Stimulated activated CD4-positive, alpha-beta T cell treated with anti-CD3 and anti-CD28 coated beads, TNF-alpha, amount 100 ng/mL, for 4 hours (primary cell): ENCODE results near the gene AKR1C3.
"Not testable (repeated sequence)": the region's sequence is repeated elsewhere in the genome, so short reads cannot be mapped to it uniquely, and the experiment has no call there.

Source experiments
- DNase-seq, 3 experiments: peaks; one replicate each; pipeline ENCODE4 v3.0.0-alpha.2; 2020; ENCODE audit warnings: low read depth in 3 of 3

Gene AKR1C3

DNA sequence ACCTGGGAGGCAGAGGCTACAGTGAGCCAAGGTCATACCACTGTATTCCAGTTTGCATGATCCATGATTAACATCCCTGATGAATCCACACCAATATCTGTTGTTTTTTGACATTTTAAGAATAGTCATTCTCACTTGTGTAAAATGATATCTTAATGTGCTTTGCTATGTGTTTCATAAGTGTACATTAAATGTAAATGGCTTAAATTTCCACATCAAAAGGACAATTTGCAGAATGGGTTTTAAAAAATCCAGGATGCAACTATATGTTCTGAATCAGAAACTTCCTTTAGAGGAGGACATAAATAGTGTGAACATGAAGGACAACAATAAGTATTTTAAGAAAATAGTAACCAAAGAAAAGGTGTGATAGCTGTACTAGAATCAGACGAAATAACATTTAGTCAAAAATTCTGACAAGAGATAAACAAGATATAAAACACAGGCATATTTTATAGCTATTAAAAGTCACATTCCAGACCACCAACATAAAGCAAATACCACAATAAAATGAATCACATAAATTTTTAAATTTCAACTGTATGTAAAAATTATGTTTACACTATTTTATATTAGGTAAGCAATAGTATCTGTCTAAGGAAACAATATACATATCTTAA lies 42.4 kb downstream of the AKR1C3 start:
- no peak for DNase-seq

DNA sequence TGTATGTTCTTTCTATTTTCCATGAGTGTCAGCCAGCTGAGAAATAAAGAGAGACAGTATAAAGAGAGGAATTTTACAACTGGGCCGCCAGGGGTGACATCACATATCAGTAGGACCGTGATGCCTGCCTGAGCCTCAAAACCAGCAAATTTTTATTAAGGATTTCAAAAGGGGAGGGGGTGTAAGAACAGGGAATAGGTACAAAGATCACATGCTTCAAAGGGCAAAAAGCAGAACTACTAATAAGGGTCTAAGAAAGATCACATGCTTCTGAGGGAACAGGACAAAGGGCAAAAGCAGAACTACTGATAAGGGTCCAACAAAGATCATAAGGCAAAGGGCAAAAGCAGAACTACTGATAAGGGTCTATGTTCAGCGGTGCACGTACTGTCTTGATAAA lies 43.5 kb downstream of the AKR1C3 start:
- DNase-seq, result not testable (repeated sequence)

DNA sequence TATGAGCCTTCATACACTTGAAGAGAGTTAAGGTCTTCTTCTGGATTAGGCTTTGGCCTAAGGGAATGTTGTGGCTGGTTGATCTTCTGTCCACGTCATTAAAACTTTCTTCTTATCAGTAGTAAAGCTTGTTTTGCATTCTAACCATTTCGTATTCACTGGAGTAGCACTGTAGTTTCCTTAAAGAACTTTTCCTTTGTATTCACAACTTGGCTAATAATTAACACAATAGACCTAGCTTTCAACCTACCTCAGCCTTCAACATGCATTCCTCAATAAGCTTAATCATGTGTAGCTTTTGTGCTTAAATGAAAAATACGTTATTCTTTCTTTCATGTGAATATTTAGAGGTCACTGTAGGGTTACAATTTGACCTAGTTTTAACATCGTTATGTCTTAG lies 48.0 kb downstream of the AKR1C3 start:
- no peak for DNase-seq

DNA sequence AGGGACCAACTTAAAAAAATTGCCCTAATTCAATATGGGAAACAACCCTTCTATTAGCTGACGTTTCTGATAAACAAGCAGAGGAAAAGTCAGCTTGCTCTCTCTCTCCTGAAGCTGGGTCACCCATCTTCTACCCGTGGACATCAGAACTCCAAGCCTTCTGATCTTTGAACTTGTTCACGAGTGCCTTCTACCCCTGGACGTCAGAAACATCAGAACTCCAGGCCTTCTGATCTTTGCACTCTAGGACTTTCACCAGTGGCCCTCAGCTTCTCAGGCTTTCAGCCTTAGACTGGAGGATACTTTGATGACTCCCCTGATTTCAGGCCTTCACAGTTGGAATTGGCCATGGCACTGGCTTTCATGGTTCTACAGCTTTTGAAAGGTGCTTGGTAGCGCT lies 48.9 kb downstream of the AKR1C3 start:
- DNase-seq, result no peak

DNA sequence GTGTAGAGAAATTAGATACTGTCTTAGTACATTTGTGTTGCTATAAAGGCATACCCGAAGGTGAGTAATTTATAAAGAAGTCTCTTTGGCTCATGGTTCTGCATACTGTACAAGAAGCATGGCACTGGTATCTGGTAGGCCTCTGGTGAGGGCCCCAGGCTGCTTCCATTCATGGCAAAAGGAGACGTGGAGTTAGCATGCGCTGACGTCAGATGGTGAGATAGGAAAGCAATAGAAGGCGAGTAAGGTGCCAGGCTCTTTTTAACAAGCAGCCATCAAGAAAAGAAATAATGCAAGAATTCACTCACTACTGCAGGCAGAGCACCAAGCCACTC lies 52.7 kb downstream of the AKR1C3 start:
- no peak for DNase-seq

DNA sequence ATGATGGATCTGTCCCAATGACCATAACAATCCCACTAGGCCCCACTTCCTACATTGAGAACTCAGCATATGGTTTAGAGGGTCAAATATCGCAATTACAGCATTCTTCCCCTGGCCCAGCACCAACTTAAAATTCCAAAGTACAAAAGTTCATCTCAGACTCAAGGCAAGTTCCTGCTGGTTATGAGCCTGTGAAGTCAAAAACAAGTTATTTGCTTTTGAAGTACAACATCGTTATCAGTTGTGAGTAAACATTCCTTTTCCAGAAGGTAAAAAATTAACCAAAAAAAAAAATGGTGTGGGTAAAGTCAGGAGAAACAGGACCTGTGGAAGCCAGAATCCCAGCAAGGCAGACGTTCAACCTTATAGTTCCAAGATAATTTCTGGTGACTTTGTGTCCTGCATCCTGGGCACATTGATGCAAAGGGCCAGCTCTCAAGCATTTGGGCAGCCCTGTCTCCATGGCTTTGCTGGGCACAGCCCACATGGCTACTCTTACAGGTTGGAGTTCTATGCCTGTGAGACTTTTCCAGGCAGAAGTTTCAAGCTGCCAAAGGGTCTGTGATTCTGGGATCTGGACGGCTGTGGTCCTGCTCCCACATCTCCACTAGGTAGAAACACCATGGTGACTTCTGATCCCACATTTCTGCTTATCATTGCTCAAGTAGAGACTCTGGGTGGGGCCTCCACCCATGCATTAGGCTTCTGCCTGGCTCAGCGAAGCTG lies 53.2 kb downstream of the AKR1C3 start:
- no peak for DNase-seq

DNA sequence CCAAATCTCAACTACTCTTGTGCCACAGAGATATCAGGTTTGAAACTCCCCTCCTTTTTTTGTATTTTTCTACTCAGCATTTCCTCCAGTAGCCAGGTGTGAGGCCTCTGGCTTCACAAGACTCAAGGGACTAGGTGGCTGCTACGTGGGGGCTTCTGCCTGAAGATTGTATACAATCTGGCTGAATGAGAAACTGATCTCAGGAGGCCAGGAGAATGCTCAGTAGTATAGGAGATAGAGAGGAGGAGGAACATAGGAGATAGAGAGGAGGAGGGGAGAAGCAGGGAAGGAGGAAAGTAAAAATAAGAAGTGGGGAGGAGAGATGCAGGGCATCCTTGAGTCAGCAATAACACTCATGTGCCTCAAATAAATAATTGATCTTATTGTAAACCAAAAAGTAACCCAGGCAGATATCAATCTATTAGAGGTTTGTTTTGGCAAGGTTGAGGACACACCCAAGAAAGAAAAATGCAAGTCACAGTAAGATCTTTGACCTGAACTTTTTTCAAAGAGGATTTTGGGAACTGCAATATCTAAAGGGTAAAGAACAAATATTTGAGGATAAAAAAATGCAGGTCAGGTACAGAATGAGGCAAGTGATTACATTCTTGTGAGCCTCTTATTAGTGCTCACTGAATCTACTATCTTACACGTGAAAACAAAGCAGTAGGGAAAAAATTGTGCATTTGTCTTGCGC lies 53.9 kb downstream of the AKR1C3 start:
- no peak for DNase-seq

DNA sequence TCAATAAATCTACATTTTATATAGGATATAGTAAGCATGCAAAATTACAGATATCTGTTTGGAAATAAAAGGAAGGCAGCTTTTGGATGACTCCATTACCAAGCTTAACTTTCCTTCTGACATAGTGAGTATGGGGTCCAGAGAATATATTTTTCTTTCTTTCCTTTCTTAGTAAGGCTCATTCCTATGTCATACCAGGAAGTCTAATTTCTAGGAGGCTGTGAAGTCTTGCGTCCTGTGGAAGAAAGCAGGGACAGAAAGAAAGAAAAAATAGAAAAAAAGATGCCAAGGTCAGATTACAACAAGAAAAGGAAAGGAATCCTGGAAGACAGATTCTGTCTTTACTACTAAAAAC lies 54.4 kb downstream of the AKR1C3 start:
- no peak for DNase-seq

DNA sequence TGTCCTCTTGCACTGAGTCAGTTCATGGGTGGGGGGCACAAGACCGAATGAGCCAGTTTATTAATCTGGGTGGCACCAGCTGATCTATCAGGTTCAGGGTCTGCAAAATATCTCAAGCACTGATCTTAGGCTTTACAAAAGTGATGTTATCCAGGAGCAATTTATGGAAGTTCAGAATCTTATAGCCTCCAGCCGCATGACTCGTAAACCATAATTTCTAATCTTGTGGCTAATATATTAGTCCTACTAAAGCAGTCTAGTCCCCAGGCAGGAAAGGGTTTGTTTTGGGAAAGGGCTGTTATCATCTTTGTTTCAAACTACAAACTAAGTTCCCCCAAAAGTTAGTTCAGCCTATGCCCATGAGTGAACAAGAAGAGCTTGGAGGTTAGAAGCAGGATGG lies 56.9 kb downstream of the AKR1C3 start:
- DNase-seq, result no peak

DNA sequence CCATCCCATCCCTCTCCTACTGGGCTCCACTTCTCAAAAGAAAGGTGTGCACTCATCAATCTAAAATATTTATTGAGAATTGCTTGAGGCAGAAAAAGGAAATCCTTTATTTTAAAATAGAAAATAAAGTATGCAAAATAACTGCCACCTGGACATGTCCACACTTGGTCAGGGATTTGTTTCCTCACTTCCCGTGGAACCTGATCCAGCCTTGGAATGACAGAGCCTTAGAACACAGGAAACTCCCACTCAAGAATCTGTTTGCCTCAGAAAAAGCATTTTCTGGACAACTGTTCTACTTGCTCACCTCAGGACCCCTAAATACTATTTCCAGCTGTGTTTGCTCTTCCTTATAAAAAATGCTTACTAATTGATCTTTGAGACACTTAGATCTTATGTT lies 61.7 kb downstream of the AKR1C3 start:
- no peak for DNase-seq
